Activated CD8-positive, alpha-beta memory T cell treated with anti-CD3 and anti-CD28 coated beads, Interleukin-2, amount 10 ng/mL, durations not matched to agents 7 days and 5 days (primary cell): ENCODE measurements around the gene CAPN13. TPM values are rescaled to one million over a fixed set of nuclear protein-coding genes. Genes with fewer than 3 reads are reported as not detected.

Source experiments
- ATAC-seq: fragments of 150-1000 bp; cut with Tn5 transposase; one replicate; pipeline ENCODE4 v1.10.0; 2021; ENCODE audit warnings: moderate library complexity
- CTCF ChIA-PET: fragments of 350-600 bp; sonication (Branson Sonifier 250); formaldehyde crosslinking; loops from one replicate; lab custom pipeline; 2021; ENCODE audit warnings: antibody characterized with exemption; lab: Charles Lee
- DNase-seq: peaks from one replicate; pipeline ENCODE4 v3.0.0-alpha.2; 2020
- H3K27ac Mint-ChIP-seq: one replicate; pipeline ENCODE4 v1.8.0; 2021; ENCODE audit warnings: mild to moderate bottlenecking, mixed read lengths
- H3K27me3 Mint-ChIP-seq: one replicate; pipeline ENCODE4 v1.8.0; 2021; ENCODE audit warnings: mixed read lengths
- H3K36me3 Mint-ChIP-seq: one replicate; pipeline ENCODE4 v1.8.0; 2021; ENCODE audit warnings: mild to moderate bottlenecking, mixed read lengths
- H3K4me1 Mint-ChIP-seq: one replicate; pipeline ENCODE4 v1.8.0; 2021; ENCODE audit warnings: mixed read lengths
- H3K4me3 Mint-ChIP-seq: one replicate; pipeline ENCODE4 v1.8.0; 2021; ENCODE audit warnings: mild to moderate bottlenecking, moderate library complexity, mixed read lengths
- H3K9me3 Mint-ChIP-seq: one replicate; pipeline ENCODE4 v1.8.0; 2022; ENCODE audit warnings: low read depth, mixed read lengths
- total RNA-seq, 2 experiments: library from RNA; stranded (reverse); gene quantifications; one replicate each; pipeline ENCODE4 v1.2.3, GENCODE V29; 2021

The CAPN13 gene, protein sequence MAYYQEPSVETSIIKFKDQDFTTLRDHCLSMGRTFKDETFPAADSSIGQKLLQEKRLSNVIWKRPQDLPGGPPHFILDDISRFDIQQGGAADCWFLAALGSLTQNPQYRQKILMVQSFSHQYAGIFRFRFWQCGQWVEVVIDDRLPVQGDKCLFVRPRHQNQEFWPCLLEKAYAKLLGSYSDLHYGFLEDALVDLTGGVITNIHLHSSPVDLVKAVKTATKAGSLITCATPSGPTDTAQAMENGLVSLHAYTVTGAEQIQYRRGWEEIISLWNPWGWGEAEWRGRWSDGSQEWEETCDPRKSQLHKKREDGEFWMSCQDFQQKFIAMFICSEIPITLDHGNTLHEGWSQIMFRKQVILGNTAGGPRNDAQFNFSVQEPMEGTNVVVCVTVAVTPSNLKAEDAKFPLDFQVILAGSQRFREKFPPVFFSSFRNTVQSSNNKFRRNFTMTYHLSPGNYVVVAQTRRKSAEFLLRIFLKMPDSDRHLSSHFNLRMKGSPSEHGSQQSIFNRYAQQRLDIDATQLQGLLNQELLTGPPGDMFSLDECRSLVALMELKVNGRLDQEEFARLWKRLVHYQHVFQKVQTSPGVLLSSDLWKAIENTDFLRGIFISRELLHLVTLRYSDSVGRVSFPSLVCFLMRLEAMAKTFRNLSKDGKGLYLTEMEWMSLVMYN
- not detected for total RNA-seq

DNA sequence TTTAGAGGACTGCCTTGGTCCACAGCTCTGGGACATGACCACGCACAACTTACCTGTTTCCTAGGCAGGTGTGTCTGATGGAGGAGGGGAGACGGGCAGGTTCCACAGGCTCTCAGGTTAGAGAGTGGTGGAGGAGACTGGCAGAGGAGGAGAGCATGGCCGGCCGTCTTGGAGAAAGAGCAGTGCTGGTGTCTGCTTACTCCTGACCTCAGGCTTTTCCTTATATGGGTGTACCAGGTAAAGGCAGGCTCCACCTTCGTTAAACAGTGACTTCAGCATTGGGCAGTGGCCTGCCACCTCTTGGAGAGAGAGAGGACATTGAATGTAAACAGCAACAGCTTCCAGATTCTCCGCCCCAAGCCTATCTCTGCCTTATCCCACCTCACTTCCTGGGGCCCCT, at the start of gene CAPN13:
TSS of gene CAPN13 (minus strand) at position 198 of the 400 bp plus-strand sequence. CDS start 20,121 bp downstream, outside the sequence.
- ATAC-seq (no peak), DNase-seq (no peak)
- no peaks in the 10 kb centered on the region for H3K4me1 Mint-ChIP-seq
- CTCF ChIA-PET, result no interaction called here
- no peaks in the 10 kb centered on the region for H3K36me3 Mint-ChIP-seq
- H3K4me3 Mint-ChIP-seq, result no peak within 1 kb of the TSS
- peaks cover 3% of the 10 kb centered on the region for H3K27me3 Mint-ChIP-seq
- no peak within 1 kb of the TSS for H3K27ac Mint-ChIP-seq
- H3K9me3 Mint-ChIP-seq, result no peaks in the 10 kb centered on the region

DNA sequence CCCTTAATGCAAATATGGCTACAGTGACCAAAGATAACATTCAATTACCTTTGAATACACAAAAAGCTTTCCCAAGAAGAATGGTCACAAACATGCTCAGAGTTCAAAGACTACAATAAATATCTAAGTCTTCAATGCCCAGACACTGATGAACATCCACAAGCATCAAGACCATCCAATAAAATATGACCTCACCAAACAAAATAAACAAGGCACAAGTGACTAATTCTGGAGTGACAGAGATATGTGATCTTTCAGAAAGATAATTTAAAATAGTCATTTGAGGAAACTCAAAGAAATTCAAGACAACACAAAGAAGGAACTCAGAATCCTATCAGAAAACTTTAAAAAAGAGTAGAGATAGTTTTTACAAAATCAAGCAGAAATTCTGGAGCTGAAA, 40.6 kb upstream of the CAPN13 start:
- Mint-ChIP-seq H3K9me3 (no peaks in the 10 kb centered on the region), H3K27ac (no peak overlapping the region)

DNA sequence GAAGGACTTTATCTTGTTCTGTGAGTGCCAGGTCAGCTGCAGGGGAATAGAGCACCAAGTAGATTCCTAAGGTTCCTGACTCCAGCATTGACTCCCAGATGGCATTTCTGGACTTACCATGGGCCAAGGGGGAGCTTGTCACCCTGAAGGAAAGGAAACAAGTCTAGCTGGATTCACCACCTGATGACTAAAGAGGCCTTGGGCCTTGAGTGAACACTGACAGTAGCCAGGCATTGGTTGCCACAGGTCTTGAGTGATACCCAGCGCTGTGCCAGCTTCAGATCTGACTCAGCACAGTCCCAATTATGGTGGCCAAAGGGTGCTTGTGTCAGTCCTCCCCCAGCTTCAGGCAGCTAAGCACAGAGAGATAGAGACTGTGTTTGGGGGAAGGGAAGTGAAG, 40.1 kb upstream of the CAPN13 start:
- ATAC-seq (no peak), DNase-seq (no peak)
- H3K36me3 Mint-ChIP-seq, result no peaks in the 10 kb centered on the region
- no peaks in the 10 kb centered on the region for H3K4me1 Mint-ChIP-seq
- H3K9me3 Mint-ChIP-seq, result no peaks in the 10 kb centered on the region
- no peak overlapping the region for H3K27ac Mint-ChIP-seq
- CTCF ChIA-PET, result no interaction called here
- H3K4me3 Mint-ChIP-seq, result no peak overlapping the region
- peaks cover 30% of the 10 kb centered on the region for H3K27me3 Mint-ChIP-seq

More for the DNA sequence above, 40.6 kb upstream of the CAPN13 start:
- CTCF ChIA-PET, result no interaction called here
- no peak overlapping the region for H3K4me3 Mint-ChIP-seq
- H3K4me1 Mint-ChIP-seq, result no peaks in the 10 kb centered on the region
- no peak for ATAC-seq
- no peaks in the 10 kb centered on the region for H3K36me3 Mint-ChIP-seq
- peaks cover 29% of the 10 kb centered on the region for H3K27me3 Mint-ChIP-seq
- DNase-seq, result no peak

DNA sequence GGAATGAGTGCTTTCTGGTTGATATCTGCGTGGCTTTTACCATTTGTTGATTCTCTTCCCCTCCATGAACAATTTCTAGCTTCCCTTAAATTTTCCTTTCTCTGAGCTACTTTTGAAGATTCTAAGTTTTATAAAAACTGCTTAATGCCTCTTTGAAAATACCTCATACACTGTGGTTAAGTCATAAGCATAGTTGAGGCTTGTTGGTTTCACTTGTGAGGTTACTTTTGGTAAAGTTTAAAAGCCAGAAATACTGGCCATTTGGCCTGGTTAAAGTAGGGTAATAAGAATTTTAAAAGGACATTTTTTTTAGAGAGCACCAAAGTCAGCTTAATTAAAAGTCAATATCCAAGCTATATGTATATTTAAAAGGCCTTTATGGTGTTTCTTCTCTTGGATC, 21.3 kb upstream of the CAPN13 start:
- peaks cover 2% of the 10 kb centered on the region for H3K27me3 Mint-ChIP-seq
- no peak for ATAC-seq
- no peaks in the 10 kb centered on the region for H3K36me3 Mint-ChIP-seq
- DNase-seq, result no peak
- no peaks in the 10 kb centered on the region for H3K9me3 Mint-ChIP-seq
- no peak overlapping the region for H3K4me3 Mint-ChIP-seq
- CTCF ChIA-PET, result no interaction called here
- H3K27ac Mint-ChIP-seq, result no peak overlapping the region
- no peaks in the 10 kb centered on the region for H3K4me1 Mint-ChIP-seq

DNA sequence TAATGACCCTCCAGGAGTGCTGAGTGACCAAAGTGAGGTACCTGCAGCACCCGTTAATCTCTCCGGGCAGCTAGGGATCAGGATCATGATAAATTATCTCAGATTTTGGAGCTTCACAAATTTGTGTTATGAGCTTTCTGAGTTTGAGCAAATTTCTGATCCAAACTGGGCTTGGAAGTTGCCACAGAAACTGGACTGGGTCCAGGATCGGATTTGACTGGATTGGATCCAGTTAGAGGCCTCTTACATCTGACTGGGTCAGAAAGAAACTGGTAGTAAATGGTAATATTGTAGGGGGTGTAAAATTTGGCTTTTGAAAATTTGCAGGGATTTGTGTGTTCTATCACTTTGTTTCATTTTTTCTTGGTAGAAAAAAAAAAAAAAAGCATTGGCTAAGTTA, 19.7 kb upstream of the CAPN13 start:
- no peak overlapping the region for H3K27ac Mint-ChIP-seq
- no peak overlapping the region for H3K4me3 Mint-ChIP-seq
- ATAC-seq (no peak), DNase-seq (no peak)
- peaks cover 2% of the 10 kb centered on the region for H3K27me3 Mint-ChIP-seq
- no peaks in the 10 kb centered on the region for H3K4me1 Mint-ChIP-seq
- CTCF ChIA-PET, result no interaction called here
- no peaks in the 10 kb centered on the region for H3K9me3 Mint-ChIP-seq
- H3K36me3 Mint-ChIP-seq, result no peaks in the 10 kb centered on the region

DNA sequence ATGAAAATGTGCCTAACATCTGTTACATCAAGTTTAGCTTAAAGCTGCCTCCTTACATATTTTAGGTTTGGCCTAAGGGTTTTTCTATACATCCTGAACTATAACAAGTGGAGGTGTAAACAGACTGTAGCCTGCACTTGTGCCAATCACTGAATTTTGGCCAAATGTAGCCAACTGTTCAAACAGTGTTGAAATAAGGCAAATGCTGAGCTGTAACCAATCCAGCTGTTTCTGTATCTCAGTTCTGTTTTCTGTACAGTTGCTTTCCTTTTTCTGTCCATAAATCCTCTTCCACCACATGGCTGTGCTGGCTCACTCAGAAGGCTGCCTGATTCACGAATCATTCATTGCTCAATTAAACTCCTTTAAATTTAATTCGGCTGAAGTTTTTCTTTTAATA, 19.2 kb upstream of the CAPN13 start:
- ATAC-seq (no peak), DNase-seq (no peak)
- no peaks in the 10 kb centered on the region for H3K9me3 Mint-ChIP-seq
- H3K27ac Mint-ChIP-seq, result no peak overlapping the region
- CTCF ChIA-PET, result no interaction called here
- no peaks in the 10 kb centered on the region for H3K36me3 Mint-ChIP-seq
- peaks cover 2% of the 10 kb centered on the region for H3K27me3 Mint-ChIP-seq
- H3K4me1 Mint-ChIP-seq, result no peaks in the 10 kb centered on the region
- no peak overlapping the region for H3K4me3 Mint-ChIP-seq

DNA sequence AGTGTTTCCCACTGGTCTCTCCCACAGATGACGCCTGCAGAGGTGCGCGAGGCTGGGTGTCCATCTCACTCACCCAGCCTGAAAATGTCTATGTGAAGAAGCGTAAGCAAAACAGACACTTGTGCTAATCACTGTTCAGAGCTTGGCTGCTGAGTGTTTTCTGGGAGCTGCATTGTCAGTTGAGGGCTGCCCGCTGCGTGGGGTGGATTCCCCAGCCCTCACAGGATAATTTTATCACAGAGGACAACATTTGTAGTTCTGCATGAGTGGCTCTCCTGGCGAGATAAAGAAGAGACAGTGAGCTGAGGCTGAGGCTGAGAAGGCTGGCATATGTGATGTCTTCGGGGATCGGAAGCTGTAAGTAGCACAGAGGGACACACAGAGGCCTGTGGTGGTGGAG, 16.2 kb upstream of the CAPN13 start:
- H3K9me3 Mint-ChIP-seq, result no peaks in the 10 kb centered on the region
- H3K4me1 Mint-ChIP-seq, result no peaks in the 10 kb centered on the region
- no peak for DNase-seq
- no peaks in the 10 kb centered on the region for H3K27me3 Mint-ChIP-seq
- H3K27ac Mint-ChIP-seq, result no peak overlapping the region
- H3K4me3 Mint-ChIP-seq, result no peak overlapping the region
- no peaks in the 10 kb centered on the region for H3K36me3 Mint-ChIP-seq
- ATAC-seq, result no peak
- CTCF ChIA-PET, result no interaction called here

DNA sequence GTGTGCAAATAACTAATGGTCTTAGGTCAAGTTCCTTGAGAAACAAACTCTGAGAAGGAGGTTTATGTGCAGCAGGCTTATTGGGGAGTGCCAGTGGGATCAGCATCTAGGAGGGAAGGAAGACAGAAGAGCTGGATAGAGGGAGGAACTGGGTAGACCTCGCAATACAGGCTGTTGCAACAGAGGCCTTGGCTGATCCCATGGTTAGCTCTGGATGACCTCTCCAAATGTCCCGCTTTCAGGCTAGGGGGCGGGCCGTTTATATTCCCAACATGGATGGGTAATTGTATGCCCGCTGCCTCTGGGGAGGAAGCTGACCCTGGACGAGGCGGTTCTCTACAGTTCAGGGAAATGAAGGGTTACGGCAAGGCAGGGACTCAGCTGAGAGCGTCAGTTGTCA, 14.7 kb upstream of the CAPN13 start:
- DNase-seq, result no peak
- H3K4me1 Mint-ChIP-seq, result no peaks in the 10 kb centered on the region
- no peaks in the 10 kb centered on the region for H3K27me3 Mint-ChIP-seq
- no peak overlapping the region for H3K27ac Mint-ChIP-seq
- CTCF ChIA-PET, result no interaction called here
- no peaks in the 10 kb centered on the region for H3K36me3 Mint-ChIP-seq
- H3K9me3 Mint-ChIP-seq, result no peaks in the 10 kb centered on the region
- H3K4me3 Mint-ChIP-seq, result no peak overlapping the region
- no peak for ATAC-seq

DNA sequence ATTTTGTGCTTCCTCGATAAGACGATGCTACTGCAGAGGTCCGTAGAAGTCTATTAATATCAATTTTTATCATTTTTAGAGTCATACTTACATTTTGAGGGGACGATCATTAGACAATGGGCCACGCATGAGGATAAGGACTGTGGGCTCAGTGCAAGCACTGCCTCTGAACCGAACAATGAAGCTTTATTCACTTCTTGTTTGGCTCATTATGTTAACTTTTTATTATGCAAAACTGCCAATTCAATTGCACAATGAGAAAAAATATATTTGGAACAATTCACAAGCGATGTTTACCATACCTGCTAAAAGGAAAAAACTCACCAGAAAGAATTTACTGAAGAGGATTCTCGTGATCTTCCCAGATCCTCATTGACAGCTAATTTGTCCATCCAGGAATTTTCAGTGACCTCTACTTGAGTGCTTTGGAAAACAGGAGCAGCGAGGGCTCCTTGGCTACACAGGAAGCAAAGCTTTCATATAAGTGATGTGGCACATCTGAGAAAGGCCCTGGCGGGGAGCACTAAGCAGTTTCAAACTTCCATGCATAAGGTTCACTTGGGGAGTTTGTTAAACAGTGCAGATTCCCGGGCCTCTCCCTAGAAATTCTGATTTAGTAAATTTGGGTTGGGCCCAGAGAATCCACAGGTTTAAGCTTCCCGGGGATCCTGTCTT, 13.3 kb upstream of the CAPN13 start:
- peaks cover 4% of the 10 kb centered on the region for H3K27me3 Mint-ChIP-seq
- H3K4me1 Mint-ChIP-seq, result no peaks in the 10 kb centered on the region
- H3K4me3 Mint-ChIP-seq, result no peak overlapping the region
- H3K36me3 Mint-ChIP-seq, result no peaks in the 10 kb centered on the region
- DNase-seq (no peak), ATAC-seq (no peak)
- no peaks in the 10 kb centered on the region for H3K9me3 Mint-ChIP-seq
- CTCF ChIA-PET, result no interaction called here
- no peak overlapping the region for H3K27ac Mint-ChIP-seq

DNA sequence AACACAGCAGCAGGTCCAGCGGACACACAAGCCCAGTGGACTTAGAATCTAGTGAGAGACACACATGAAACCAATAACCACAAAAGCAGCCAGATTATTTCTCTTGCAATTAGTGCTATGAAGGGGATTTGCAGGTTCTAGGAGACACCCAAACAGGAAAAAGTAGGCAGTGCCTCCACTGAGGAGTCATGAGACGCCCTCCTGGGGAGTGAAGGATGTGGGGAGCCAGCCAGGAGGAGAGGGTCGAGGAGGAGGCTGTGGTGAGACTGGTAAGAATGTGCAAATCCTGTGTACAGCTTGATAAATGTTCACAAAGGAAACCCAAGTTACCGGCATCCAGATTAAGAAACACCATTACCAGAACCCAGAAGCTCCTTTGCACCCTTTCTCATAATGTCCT, 2.7 kb upstream of the CAPN13 start:
- no peak for DNase-seq
- H3K36me3 Mint-ChIP-seq, result no peaks in the 10 kb centered on the region
- H3K9me3 Mint-ChIP-seq, result no peaks in the 10 kb centered on the region
- no peak for ATAC-seq
- H3K4me3 Mint-ChIP-seq, result no peak overlapping the region
- no peak overlapping the region for H3K27ac Mint-ChIP-seq
- peaks cover 7% of the 10 kb centered on the region for H3K27me3 Mint-ChIP-seq
- CTCF ChIA-PET, result no interaction called here
- H3K4me1 Mint-ChIP-seq, result no peaks in the 10 kb centered on the region

DNA sequence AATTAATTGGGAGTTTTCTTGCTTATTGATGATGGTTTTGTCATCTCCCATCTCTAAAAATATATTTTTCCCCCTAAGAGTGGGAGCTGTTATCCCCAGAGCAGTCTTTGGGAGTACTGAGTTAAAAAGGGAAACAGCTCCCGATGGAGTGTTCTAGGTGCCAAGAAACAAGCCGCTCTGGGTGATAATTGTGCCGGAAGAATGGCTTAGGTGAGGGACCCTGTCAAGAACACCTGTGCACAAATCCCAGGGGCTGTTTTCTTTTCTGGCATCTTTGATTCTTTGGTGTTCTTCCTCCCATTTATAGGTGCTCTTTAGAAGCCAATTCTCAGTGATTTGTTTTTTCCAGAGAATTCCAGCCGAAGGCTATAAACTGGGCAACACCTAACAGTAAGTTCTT, 1.4 kb upstream of the CAPN13 start:
- CTCF ChIA-PET, result no interaction called here
- Mint-ChIP-seq H3K36me3 (no peaks in the 10 kb centered on the region), H3K4me1 (no peaks in the 10 kb centered on the region), H3K27ac (no peak overlapping the region), H3K9me3 (no peaks in the 10 kb centered on the region), H3K4me3 (no peak overlapping the region), H3K27me3 (peaks cover 4% of the 10 kb centered on the region)
- DNase-seq, result no peak
- ATAC-seq, result no peak

DNA sequence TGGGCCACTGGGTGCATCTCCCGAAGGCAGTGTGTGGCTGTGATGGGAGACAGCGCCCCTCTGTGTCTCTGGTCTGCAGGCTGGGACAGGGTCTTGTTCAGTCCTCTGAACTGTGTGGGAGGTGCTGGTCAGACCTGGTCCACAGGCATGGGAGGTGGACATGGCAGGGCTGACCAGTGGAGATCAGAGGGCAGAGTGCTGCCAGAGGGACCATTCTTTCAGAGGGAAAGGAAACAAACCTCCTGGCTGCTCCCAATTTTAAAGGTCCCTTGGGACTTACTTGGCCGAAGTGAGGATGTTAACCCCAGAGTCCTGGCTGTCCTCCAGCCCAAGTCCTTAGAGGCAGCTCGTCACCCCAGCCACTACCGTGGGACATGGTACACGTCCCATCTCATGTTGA, 4.0 kb downstream of the CAPN13 start:
- H3K4me3 Mint-ChIP-seq, result no peak overlapping the region
- H3K36me3 Mint-ChIP-seq, result no peaks in the 10 kb centered on the region
- no peak overlapping the region for H3K27ac Mint-ChIP-seq
- peaks cover 5% of the 10 kb centered on the region for H3K4me1 Mint-ChIP-seq
- H3K9me3 Mint-ChIP-seq, result no peaks in the 10 kb centered on the region
- ATAC-seq (no peak), DNase-seq (no peak)
- no peaks in the 10 kb centered on the region for H3K27me3 Mint-ChIP-seq
- CTCF ChIA-PET, result no interaction called here

DNA sequence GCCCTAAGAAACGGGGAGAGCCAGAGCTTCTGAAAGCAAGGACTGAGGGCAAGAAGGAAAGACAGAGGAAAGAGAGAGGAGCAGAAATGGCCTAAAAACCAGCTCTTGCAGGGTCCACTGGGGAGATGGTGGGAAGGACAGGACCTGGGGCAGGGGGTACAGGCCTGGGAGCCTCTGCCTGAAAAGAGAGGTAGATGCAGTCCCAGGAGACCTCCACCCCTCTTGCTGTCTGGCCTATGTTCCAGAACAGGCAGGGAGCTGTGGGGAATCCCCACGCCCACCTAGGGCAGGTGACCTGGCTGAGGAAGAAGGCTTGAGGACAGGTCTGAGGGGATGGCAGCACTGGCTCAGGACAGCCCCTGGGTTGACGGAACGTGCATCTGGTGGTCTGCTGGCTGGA, 4.6 kb downstream of the CAPN13 start:
- no peaks in the 10 kb centered on the region for H3K36me3 Mint-ChIP-seq
- peaks cover 7% of the 10 kb centered on the region for H3K4me1 Mint-ChIP-seq
- no peak overlapping the region for H3K4me3 Mint-ChIP-seq
- CTCF ChIA-PET, result no interaction called here
- no peak overlapping the region for H3K27ac Mint-ChIP-seq
- ATAC-seq (no peak), DNase-seq (no peak)
- no peaks in the 10 kb centered on the region for H3K9me3 Mint-ChIP-seq
- peaks cover 2% of the 10 kb centered on the region for H3K27me3 Mint-ChIP-seq
